OCI-LY7 (cell line): ENCODE data around the gene IL12B.
"Not testable (repeated sequence)": the region's sequence is repeated elsewhere in the genome, so short reads cannot be mapped to it uniquely, and the experiment has no call there.

Experiments used
- CTCF ChIP-seq: fragments of 200-600 bp; sonication (generic); conservative IDR thresholded peaks from 2 replicates; pipeline ENCODE4 v1.5.1; 2014; ENCODE audit warnings: mild to moderate bottlenecking, antibody characterized with exemption, low read length, moderate library complexity, mixed read lengths
- EZH2phosphoT487 ChIP-seq: fragments of 200-600 bp; sonication (generic); IDR thresholded peaks from 2 replicates; pipeline ENCODE4 v1.6.1; 2018; ENCODE audit warnings: low read depth, borderline replicate concordance, mild to moderate bottlenecking, mixed run types, antibody characterized with exemption, low read length, moderate library complexity, mixed read lengths

GRCh38 chr5:159297300-159297699, 33.0 kb downstream of the IL12B start:
- TF ChIP-seq EZH2phosphoT487, CTCF: not testable (repeated sequence)
